IMR-90 (cell line): Measurements from ENCODE around the gene ALK. TPM values are rescaled to one million over a fixed set of nuclear protein-coding genes. Genes with fewer than 3 reads are reported as not detected.

ENCODE experiments used
- ATAC-seq: fragments of 200-7000 bp; cut with Tn5 transposase; 2 replicates; pipeline ENCODE4 v1.9.1; 2020; ENCODE audit warnings: low read depth, mild to moderate bottlenecking, moderate library complexity
- BruUV-seq: library from RNA; stranded (reverse); fragments of 400-500 nt; replicated peaks from 2 replicates; lab custom pipeline; 2021; lab: Mats Ljungman, UMichigan
- CTCF ChIA-PET: fragments of 300-600 bp; formaldehyde crosslinking; extraction: SDS; loops from one replicate; lab custom pipeline; 2021; ENCODE audit warnings: antibody characterized with exemption; lab: Yijun Ruan, JAX
- POLR2A ChIA-PET: fragments of 300-600 bp; sonication (Branson Sonifier 250); formaldehyde crosslinking; loops from one replicate; lab custom pipeline; 2022; ENCODE audit warnings: antibody characterized with exemption; ENCODE audit not compliant: unreplicated experiment; lab: Charles Lee
- DNase-seq: peaks from one replicate; pipeline ENCODE4 v3.0.0; 2013
- H2AFZ ChIP-seq: replicated peaks from 2 replicates; pipeline ENCODE3; 2013; ENCODE audit warnings: low read length, mild to moderate bottlenecking; ENCODE audit not compliant: poor library complexity
- H2AK5ac ChIP-seq: 2 replicates; pipeline ENCODE4 v1.6.1; 2013; ENCODE audit warnings: low read depth, low read length, inconsistent platforms
- H2AK9ac ChIP-seq: replicated peaks from 2 replicates; pipeline ENCODE3; 2013; ENCODE audit warnings: mild to moderate bottlenecking, low read depth, low read length, moderate library complexity; ENCODE audit not compliant: poor library complexity
- H2BK120ac ChIP-seq: 2 replicates; pipeline ENCODE4 v1.6.1; 2013; ENCODE audit warnings: low read depth, low read length, inconsistent platforms
- H2BK15ac ChIP-seq: 3 replicates; pipeline ENCODE4 v1.6.1; 2013; ENCODE audit warnings: low read depth, low read length, inconsistent platforms
- H2BK20ac ChIP-seq: 2 replicates; pipeline ENCODE4 v1.6.1; 2013; ENCODE audit warnings: low read depth, mild to moderate bottlenecking, inconsistent platforms, low read length, moderate library complexity
- H2BK5ac ChIP-seq: 2 replicates; pipeline ENCODE4 v1.6.1; 2013; ENCODE audit warnings: mild to moderate bottlenecking, low read depth, low read length, inconsistent platforms; ENCODE audit not compliant: poor library complexity, severe bottlenecking
- H3K14ac ChIP-seq: replicated peaks from 2 replicates; pipeline ENCODE4 v1.6.1; 2013; ENCODE audit warnings: low read depth, low read length, inconsistent platforms
- H3K18ac ChIP-seq: 2 replicates; pipeline ENCODE4 v1.6.1; 2013; ENCODE audit warnings: low read depth, low read length, control low read depth
- H3K23ac ChIP-seq: 2 replicates; pipeline ENCODE4 v1.6.1; 2013; ENCODE audit warnings: low read depth, low read length, inconsistent platforms
- H3K27ac ChIP-seq: 2 replicates; pipeline ENCODE4 v1.5.1; 2013; ENCODE audit warnings: mild to moderate bottlenecking, control low read depth, low read length; ENCODE audit not compliant: insufficient read depth
- H3K27me3 ChIP-seq: 2 replicates; pipeline ENCODE4 v1.6.1; 2013; ENCODE audit warnings: low read length; ENCODE audit not compliant: control insufficient read depth, insufficient read depth
- H3K36me3 ChIP-seq: 2 replicates; pipeline ENCODE4 v1.6.1; 2013; ENCODE audit warnings: low read length, mixed read lengths; ENCODE audit not compliant: control insufficient read depth, insufficient read depth
- H3K4ac ChIP-seq: 2 replicates; pipeline ENCODE4 v1.6.1; 2013; ENCODE audit warnings: low read depth, low read length, inconsistent platforms
- H3K4me1 ChIP-seq: 2 replicates; pipeline ENCODE4 v1.6.1; 2013; ENCODE audit warnings: low read length, mixed read lengths; ENCODE audit not compliant: control insufficient read depth, insufficient read depth
- H3K4me2 ChIP-seq: 2 replicates; pipeline ENCODE4 v1.6.1; 2013; ENCODE audit warnings: low read depth, mild to moderate bottlenecking, control low read depth, low read length, moderate library complexity
- H3K4me3 ChIP-seq: 2 replicates; pipeline ENCODE4 v1.5.1; 2013; ENCODE audit warnings: low read depth, mild to moderate bottlenecking, control low read depth, low read length, moderate library complexity; ENCODE audit not compliant: insufficient read depth
- H3K56ac ChIP-seq: 2 replicates; pipeline ENCODE4 v1.6.1; 2013; ENCODE audit warnings: low read length, inconsistent platforms; ENCODE audit not compliant: insufficient read depth; ENCODE audit errors: extremely low read depth
- H3K79me1 ChIP-seq, 2 experiments: 2 replicates each; pipeline ENCODE4 v1.6.1; 2013; ENCODE audit warnings: low read length in 2 of 2, inconsistent platforms in 1 of 2, low read depth in 1 of 2
- H3K9ac ChIP-seq: 2 replicates; pipeline ENCODE4 v1.6.1; 2013; ENCODE audit warnings: low read depth, low read length, control low read depth
- H3K9me1 ChIP-seq: 2 replicates; pipeline ENCODE4 v1.6.1; 2013; ENCODE audit warnings: low read length, inconsistent platforms; ENCODE audit not compliant: insufficient read depth
- H3K9me3 ChIP-seq: 2 replicates; pipeline ENCODE4 v1.6.1; 2013; ENCODE audit warnings: low read length; ENCODE audit not compliant: control insufficient read depth, insufficient read depth
- H4K20me1 ChIP-seq: 2 replicates; pipeline ENCODE4 v1.6.1; 2013; ENCODE audit warnings: low read length, inconsistent platforms; ENCODE audit not compliant: insufficient read depth
- H4K5ac ChIP-seq: 2 replicates; pipeline ENCODE4 v1.6.1; 2013; ENCODE audit warnings: mild to moderate bottlenecking, low read depth, low read length, control low read depth
- H4K8ac ChIP-seq, 2 experiments: 2 replicates each; pipeline ENCODE4 v1.6.1; 2013; ENCODE audit warnings: low read depth in 2 of 2, low read length in 2 of 2, control low read depth in 1 of 2, inconsistent platforms in 1 of 2
- H4K91ac ChIP-seq: 2 replicates; pipeline ENCODE4 v1.6.1; 2013; ENCODE audit warnings: low read depth, low read length, inconsistent platforms; ENCODE audit not compliant: insufficient read depth
- BHLHE40 ChIP-seq: fragments of 150-350 bp; IDR thresholded peaks from 2 replicates; pipeline ENCODE4 v1.6.1; 2016; ENCODE audit warnings: mild to moderate bottlenecking, low read depth, low read length
- CEBPB ChIP-seq: IDR thresholded peaks from 2 replicates; pipeline ENCODE4 v1.6.1; 2012; ENCODE audit warnings: low read depth, low read length, improper control_type of control experiment
- CHD1 ChIP-seq: IDR thresholded peaks from 2 replicates; pipeline ENCODE4 v1.6.1; 2012; ENCODE audit warnings: low read depth, low read length, improper control_type of control experiment
- FOS ChIP-seq: fragments of 150-350 bp; IDR thresholded peaks from 2 replicates; pipeline ENCODE4 v1.6.1; 2016; ENCODE audit warnings: low read depth, low read length
- MAFK ChIP-seq: IDR thresholded peaks from 2 replicates; pipeline ENCODE4 v1.6.1; 2012; ENCODE audit warnings: low read depth, low read length, improper control_type of control experiment
- MAZ ChIP-seq: IDR thresholded peaks from 2 replicates; pipeline ENCODE4 v1.6.1; 2012; ENCODE audit warnings: low read depth, mild to moderate bottlenecking, low read length, improper control_type of control experiment, moderate library complexity, borderline replicate concordance
- MXI1 ChIP-seq: IDR thresholded peaks from 2 replicates; pipeline ENCODE4 v1.6.1; 2012; ENCODE audit warnings: low read depth, mild to moderate bottlenecking, low read length, moderate library complexity, borderline replicate concordance
- NFE2L2 ChIP-seq: fragments of 150-350 bp; IDR thresholded peaks from 2 replicates; pipeline ENCODE4 v1.6.1; 2016; ENCODE audit warnings: low read depth, mild to moderate bottlenecking, low read length
- POLR2A ChIP-seq: IDR thresholded peaks from 2 replicates; pipeline ENCODE4 v1.6.1; 2012; ENCODE audit warnings: mild to moderate bottlenecking, low read depth, low read length
- RAD21 ChIP-seq: IDR thresholded peaks from 2 replicates; pipeline ENCODE4 v1.6.1; 2012; ENCODE audit warnings: low read length, improper control_type of control experiment
- RCOR1 ChIP-seq: IDR thresholded peaks from 2 replicates; pipeline ENCODE4 v1.6.1; 2012; ENCODE audit warnings: mild to moderate bottlenecking, low read length, improper control_type of control experiment; ENCODE audit not compliant: insufficient replicate concordance
- RFX5 ChIP-seq: IDR thresholded peaks from 2 replicates; pipeline ENCODE4 v1.8.0; 2012; ENCODE audit warnings: low read depth, mild to moderate bottlenecking, low read length, moderate library complexity
- SMC3 ChIP-seq: fragments of 150-350 bp; IDR thresholded peaks from 2 replicates; pipeline ENCODE4 v1.6.1; 2016; ENCODE audit warnings: low read depth, mild to moderate bottlenecking, antibody characterized with exemption, low read length, moderate library complexity
- WGBS, 2 experiments: methylation state at CpG; one replicate each; pipeline versions ENCODE4 v1.1.5 to v1.1.7; 2013; ENCODE audit warnings: missing lambda C conversion rate in 2 of 2; ENCODE audit not compliant: insufficient read length in 1 of 2; ENCODE audit errors: extremely low coverage in 2 of 2; 5-methylcytosine and 5-hydroxymethylcytosine counted together
- dilution Hi-C: fragments of 300-500 bp; cut with HindIII; formaldehyde crosslinking; loops from one replicate; pipeline ENCODE4 v1.14.3; 2018; ENCODE audit warnings: low sequenced_read_pairs; ENCODE audit not compliant: unreplicated experiment
- in situ Hi-C: fragments of 300-500 bp; cut with MboI; formaldehyde crosslinking; loops from 3 replicates; pipeline ENCODE4 v1.14.3; 2019; ENCODE audit warnings: low sequenced_read_pairs, inconsistent platforms, mixed read lengths
- intact Hi-C: fragments of 100-400 bp; cut with micrococcal nuclease; formaldehyde crosslinking; loops from 2 replicates; pipeline ENCODE4 v1.10.0; 2022
- polyA plus RNA-seq, 3 experiments: library from polyadenylated mRNA; depleted of rRNA; stranded (reverse); fragments of >200 nt; gene quantifications; 2 replicates each; pipeline ENCODE4 v1.2.3, GENCODE V29; 2012; ENCODE audit warnings: low replicate concordance in 1 of 3
- total RNA-seq: library from RNA; depleted of rRNA; stranded (reverse); fragments of >200 nt; gene quantifications from 2 replicates; pipeline ENCODE4 v1.2.3, GENCODE V29; 2012
- TF ChIP-seq, protein P1 (sequence below): fragments of 150-350 bp; IDR thresholded peaks from 2 replicates; pipeline ENCODE4 v1.6.1; 2017; ENCODE audit warnings: mild to moderate bottlenecking, antibody characterized with exemption, low read length, low read depth
- TF ChIP-seq, protein P2 (sequence below): fragments of 150-350 bp; IDR thresholded peaks from 2 replicates; pipeline ENCODE4 v1.6.1; 2016; ENCODE audit warnings: low read depth, mild to moderate bottlenecking, low read length, moderate library complexity, borderline replicate concordance
- TF ChIP-seq, protein P3 (sequence below): conservative IDR thresholded peaks from 2 replicates; pipeline ENCODE4 v1.5.1; 2012; ENCODE audit warnings: mild to moderate bottlenecking, low read depth, low read length, improper control_type of control experiment

ALK gene
- total and polyA plus RNA-seq, 2 of the 4 experiments (the other 2 are of a cell fraction): not detected

DNA sequence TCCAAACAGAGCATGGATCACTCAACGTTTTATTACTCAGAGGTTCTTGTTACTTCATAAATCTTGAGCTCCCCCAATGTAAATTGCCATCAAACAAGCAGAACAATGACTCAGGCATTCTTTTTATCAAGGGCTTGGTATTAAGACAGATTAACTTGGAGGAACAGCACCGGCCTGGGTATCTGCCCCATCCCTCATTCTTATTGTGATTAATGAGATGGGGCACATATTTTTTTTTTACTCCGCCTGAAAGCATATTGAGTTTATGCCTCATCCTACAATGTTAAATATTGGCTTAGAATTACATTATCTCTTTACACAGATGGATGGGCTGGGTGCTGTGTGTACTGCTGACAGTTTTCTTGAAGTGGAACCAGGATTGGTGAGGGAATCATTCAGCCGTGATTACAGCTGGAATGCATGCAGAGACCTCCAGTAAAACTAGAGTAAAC, 418.9 kb downstream of the ALK start:
- POLR2A ChIA-PET: no interaction called here
- H3K27ac ChIP-seq: no peak overlapping the region
- H2AK5ac ChIP-seq: no peak overlapping the region
- no peak overlapping the region for H3K56ac ChIP-seq
- H3K4ac ChIP-seq: no peak overlapping the region
- H2BK15ac ChIP-seq: no peak overlapping the region
- H3K4me1 ChIP-seq: no peaks in the 10 kb centered on the region
- ATAC-seq (peak; percentile 64), DNase-seq (peak; percentile 63)
- no peaks in the 10 kb centered on the region for H4K20me1 ChIP-seq
- H3K9ac ChIP-seq: no peak overlapping the region
- no peaks in the 10 kb centered on the region for H3K9me3 ChIP-seq
- H4K91ac ChIP-seq: no peak overlapping the region
- in situ Hi-C loops: no loop called here
- TF ChIP-seq FOS (no peak), MAFK (no peak), CHD1 (no peak), RFX5 (no peak), RAD21 (no peak), MAZ (no peak), BHLHE40 (no peak), CEBPB (no peak), SMC3 (no peak), POLR2A (no peak), MXI1 (no peak), RCOR1 (no peak), NFE2L2 (no peak)
- TF ChIP-seq, protein P1, sequence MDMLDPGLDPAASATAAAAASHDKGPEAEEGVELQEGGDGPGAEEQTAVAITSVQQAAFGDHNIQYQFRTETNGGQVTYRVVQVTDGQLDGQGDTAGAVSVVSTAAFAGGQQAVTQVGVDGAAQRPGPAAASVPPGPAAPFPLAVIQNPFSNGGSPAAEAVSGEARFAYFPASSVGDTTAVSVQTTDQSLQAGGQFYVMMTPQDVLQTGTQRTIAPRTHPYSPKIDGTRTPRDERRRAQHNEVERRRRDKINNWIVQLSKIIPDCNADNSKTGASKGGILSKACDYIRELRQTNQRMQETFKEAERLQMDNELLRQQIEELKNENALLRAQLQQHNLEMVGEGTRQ: no peak
- TF ChIP-seq, protein P2, sequence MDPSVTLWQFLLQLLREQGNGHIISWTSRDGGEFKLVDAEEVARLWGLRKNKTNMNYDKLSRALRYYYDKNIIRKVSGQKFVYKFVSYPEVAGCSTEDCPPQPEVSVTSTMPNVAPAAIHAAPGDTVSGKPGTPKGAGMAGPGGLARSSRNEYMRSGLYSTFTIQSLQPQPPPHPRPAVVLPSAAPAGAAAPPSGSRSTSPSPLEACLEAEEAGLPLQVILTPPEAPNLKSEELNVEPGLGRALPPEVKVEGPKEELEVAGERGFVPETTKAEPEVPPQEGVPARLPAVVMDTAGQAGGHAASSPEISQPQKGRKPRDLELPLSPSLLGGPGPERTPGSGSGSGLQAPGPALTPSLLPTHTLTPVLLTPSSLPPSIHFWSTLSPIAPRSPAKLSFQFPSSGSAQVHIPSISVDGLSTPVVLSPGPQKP: no peak
- TF ChIP-seq, protein P3, sequence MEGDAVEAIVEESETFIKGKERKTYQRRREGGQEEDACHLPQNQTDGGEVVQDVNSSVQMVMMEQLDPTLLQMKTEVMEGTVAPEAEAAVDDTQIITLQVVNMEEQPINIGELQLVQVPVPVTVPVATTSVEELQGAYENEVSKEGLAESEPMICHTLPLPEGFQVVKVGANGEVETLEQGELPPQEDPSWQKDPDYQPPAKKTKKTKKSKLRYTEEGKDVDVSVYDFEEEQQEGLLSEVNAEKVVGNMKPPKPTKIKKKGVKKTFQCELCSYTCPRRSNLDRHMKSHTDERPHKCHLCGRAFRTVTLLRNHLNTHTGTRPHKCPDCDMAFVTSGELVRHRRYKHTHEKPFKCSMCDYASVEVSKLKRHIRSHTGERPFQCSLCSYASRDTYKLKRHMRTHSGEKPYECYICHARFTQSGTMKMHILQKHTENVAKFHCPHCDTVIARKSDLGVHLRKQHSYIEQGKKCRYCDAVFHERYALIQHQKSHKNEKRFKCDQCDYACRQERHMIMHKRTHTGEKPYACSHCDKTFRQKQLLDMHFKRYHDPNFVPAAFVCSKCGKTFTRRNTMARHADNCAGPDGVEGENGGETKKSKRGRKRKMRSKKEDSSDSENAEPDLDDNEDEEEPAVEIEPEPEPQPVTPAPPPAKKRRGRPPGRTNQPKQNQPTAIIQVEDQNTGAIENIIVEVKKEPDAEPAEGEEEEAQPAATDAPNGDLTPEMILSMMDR: no peak
- no peak overlapping the region for H3K23ac ChIP-seq
- H2AK9ac ChIP-seq: no peak overlapping the region
- H3K36me3 ChIP-seq: no peaks in the 10 kb centered on the region
- no peak overlapping the region for H2AFZ ChIP-seq
- intact Hi-C loops: no loop called here
- H3K4me3 ChIP-seq: no peak overlapping the region
- no peak overlapping the region for H2BK5ac ChIP-seq
- peak overlapping the region; percentile 20; the same call in 1 of the 2 replicates for H3K18ac ChIP-seq
- no CpG with 5 or more reads among the region's 4 CpGs for WGBS, 2 experiments
- CTCF ChIA-PET: no interaction called here
- no peaks in the 10 kb centered on the region for H3K79me1 ChIP-seq
- H2BK120ac ChIP-seq: no peak overlapping the region
- H3K9me1 ChIP-seq: no peaks in the 10 kb centered on the region
- H4K5ac ChIP-seq: no peak overlapping the region
- no peak overlapping the region for H3K14ac ChIP-seq
- dilution Hi-C loops: no loop called here
- 0 out of 2 replicates have a peak, but pooled peaks cover 2% of the 10 kb centered on the region for H3K27me3 ChIP-seq
- H3K4me2 ChIP-seq: peak overlapping the region; percentile 39; the same call in 1 of the 2 replicates
- no peak overlapping the region for H4K8ac ChIP-seq
- H2BK20ac ChIP-seq: no peak overlapping the region
- no TSS peak for BruUV-seq
